GM12875 (cell line): ENCODE results near the gene KLF18.
"Not testable (repeated sequence)": the region's sequence is repeated elsewhere in the genome, so short reads cannot be mapped to it uniquely, and the experiment has no call there.

Experiments
- H3K4me3 ChIP-seq: one replicate; pipeline ENCODE4 v1.5.1; 2011; ENCODE audit warnings: low read depth, low read length, control low read depth
- TF ChIP-seq, protein P1 (sequence below): IDR thresholded peaks from 2 replicates; pipeline ENCODE4 v1.5.1; 2011; ENCODE audit warnings: low read depth, mild to moderate bottlenecking, control low read depth, inconsistent platforms, low read length, moderate library complexity, borderline replicate concordance; ENCODE audit not compliant: insufficient read depth

KLF18 gene

DNA sequence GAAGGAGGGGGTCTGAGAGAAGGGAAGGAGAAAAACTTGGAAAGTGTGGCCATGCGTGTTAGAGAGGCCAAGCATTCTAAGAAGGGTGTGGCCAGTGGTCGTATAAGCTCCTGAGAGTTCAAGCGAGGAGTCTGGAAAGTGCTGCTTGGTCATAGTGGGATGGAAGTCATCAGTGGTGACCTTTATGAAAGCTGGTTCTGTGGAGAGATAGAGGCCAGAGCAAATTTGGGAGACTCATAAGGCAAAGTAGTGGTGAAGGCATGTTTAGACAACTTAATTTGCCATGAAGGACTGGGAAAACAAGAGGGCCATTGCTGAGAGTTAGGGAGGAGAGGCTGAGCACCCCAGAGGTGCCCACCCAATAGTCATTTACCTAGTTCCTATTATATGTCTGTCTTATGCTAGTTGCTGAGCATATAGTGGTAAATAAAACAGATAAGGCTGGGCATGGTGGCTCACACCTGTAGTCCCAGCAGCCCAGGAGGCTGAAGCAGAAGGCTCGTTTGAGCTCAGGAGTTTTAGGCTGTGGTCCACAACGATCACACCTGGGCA, 21.0 kb downstream of the KLF18 start:
- H3K4me3 ChIP-seq = no peak overlapping the region
- TF ChIP-seq, protein P1, sequence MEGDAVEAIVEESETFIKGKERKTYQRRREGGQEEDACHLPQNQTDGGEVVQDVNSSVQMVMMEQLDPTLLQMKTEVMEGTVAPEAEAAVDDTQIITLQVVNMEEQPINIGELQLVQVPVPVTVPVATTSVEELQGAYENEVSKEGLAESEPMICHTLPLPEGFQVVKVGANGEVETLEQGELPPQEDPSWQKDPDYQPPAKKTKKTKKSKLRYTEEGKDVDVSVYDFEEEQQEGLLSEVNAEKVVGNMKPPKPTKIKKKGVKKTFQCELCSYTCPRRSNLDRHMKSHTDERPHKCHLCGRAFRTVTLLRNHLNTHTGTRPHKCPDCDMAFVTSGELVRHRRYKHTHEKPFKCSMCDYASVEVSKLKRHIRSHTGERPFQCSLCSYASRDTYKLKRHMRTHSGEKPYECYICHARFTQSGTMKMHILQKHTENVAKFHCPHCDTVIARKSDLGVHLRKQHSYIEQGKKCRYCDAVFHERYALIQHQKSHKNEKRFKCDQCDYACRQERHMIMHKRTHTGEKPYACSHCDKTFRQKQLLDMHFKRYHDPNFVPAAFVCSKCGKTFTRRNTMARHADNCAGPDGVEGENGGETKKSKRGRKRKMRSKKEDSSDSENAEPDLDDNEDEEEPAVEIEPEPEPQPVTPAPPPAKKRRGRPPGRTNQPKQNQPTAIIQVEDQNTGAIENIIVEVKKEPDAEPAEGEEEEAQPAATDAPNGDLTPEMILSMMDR = no peak

DNA sequence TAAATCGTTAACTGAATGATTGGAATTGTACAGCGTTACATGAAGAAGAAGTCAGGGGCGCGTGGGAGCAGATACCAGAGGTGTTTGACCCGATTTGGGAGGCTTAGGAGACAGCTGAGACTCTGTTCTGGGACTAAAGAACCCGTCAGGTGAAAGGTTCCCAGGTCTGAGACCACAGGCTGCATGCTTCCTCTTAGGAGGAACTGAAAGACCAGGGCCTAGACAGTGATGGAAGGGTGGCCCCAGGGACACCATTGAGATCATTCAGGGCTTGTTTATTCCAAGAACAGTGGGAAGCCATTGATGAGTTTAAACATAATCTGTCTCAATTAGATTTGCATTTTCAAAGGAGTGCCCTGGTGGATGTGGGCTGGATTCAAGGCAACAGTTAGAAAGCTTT, 21.9 kb downstream of the KLF18 start:
- no peak overlapping the region for H3K4me3 ChIP-seq
- TF ChIP-seq, protein P1 = no peak

DNA sequence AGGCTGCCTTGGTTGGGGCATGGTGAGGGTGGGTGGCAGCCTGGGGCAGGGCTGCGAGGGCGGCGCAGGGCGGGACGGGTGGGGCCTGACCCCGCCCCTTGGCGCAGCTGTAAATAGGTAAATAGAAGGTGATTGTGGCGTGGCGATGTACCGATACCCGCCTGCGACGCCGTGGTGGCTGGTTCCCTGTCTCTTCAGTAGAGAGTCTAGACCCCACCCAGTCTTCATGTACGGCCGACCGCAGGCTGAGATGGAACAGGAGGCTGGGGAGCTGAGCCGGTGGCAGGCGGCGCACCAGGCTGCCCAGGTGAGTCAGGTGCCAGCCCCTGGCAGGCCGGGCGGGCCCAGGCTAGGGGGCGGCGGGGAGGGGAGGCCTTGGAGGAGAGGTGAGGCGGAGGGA, 22.7 kb downstream of the KLF18 start, which contains the start of gene KLF17:
TSS of gene KLF17 (plus strand) at position 140 of the 400 bp plus-strand sequence. CDS start at position 227, 87 bp downstream.
- TF ChIP-seq, protein P1 = no peak
- no peak within 1 kb of the TSS for H3K4me3 ChIP-seq

DNA sequence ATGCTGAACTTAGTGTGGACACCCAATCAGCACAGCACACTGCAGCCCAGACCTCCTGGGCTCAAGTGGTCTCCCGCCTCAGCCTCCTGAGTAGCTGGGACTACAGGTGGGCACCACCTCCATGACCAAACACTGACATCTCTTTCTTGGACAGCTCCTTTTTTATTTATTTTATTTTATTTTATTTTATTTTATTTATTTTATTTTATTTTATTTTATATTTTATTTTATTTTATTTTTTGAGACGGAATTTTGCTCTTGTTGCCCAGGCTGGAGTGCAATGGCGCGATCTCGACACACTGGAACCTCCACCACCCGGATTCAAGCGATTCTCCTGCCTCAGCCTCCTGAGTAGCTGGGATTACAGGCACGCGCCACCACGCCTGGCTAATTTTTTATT, 24.2 kb downstream of the KLF18 start:
- not testable (repeated sequence) for H3K4me3 ChIP-seq

DNA sequence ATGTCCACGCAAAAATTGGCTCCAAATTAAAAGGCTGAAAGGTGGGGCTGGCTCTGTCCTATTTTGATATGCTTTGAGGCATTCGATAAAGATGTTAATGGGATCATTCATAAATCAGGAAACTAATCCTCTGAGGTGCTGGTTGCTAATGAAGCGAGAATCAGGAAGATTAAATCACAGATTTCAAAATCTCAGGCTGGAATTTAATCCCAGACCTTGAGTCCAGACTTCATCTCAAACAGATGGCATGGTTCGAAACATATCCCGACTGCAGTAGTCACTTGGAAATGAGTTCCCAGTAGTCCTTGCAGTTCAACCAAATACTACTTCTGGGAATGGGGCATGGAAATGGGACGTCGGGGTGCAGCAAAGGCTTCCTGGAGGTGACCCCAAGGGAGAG, 27.3 kb downstream of the KLF18 start:
- no peak overlapping the region for H3K4me3 ChIP-seq
- TF ChIP-seq, protein P1 = no peak

DNA sequence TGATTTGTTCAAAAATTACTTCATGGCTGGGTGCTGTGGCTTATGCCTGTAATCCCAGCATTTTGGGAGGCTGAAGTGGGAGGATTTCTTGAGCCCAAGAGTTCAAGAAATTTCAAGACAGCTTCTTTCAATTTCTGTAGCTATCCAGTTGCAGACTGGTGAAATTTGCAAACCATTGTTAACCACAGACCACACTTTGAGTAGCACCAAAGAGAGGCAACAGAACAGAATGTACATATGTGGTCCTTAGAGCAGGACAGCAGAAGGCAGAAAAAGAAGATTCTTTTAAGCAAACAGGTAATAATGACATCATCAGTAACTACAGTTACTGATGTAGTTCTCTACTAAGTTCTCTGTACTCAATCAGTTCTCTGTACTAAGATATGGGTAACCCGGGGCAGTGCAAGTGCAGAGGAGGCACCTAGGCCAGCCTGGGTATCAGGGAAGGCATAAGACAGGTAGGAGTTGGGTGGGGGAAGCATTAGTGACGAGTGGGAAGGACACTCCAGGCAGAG, 28.3 kb downstream of the KLF18 start:
- H3K4me3 ChIP-seq = no peak overlapping the region
- TF ChIP-seq, protein P1 = no peak

DNA sequence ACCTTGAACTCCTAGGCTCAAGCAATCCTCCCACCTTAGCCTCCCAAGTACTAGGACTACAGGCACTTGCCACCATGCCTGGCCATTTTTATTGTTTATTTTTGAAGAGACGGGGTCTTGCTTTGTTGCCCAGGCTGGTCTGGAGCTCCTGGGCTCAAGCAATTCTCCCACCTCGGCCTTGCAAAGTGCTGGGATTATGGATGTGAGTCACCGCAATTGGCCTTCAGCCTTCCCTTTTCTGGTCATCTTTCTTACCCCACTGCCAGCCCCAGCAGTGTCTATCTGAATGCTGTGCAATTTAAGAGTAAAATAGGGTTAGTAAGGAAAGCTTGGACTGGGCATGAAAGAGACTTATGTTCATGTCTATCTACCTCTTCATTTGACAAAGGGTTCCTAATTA, 28.9 kb downstream of the KLF18 start:
- TF ChIP-seq, protein P1 = no peak
- no peak overlapping the region for H3K4me3 ChIP-seq
